Endothelial cell of umbilical vein (primary cell): ENCODE measurements around the gene CELA3A. TPM values are rescaled to one million over a fixed set of nuclear protein-coding genes. Genes with fewer than 3 reads are reported as not detected.

Experiments
- BruUV-seq: library from RNA; stranded (reverse); fragments of 400-500 nt; replicated peaks from 2 replicates; lab custom pipeline; 2021; lab: Mats Ljungman, UMichigan
- CTCF ChIA-PET: fragments of 300-600, 350-600 bp; sonication (Branson Sonifier 250); formaldehyde crosslinking; loops from one replicate; lab custom pipeline; 2021; ENCODE audit warnings: antibody characterized with exemption, inconsistent platforms; lab: Charles Lee
- POLR2A ChIA-PET: fragments of 300-600, 350-600 bp; sonication (Branson Sonifier 250); formaldehyde crosslinking; loops from one replicate; lab custom pipeline; 2021; ENCODE audit warnings: antibody characterized with exemption, inconsistent platforms; lab: Charles Lee
- DNase-seq: peaks from one replicate; pipeline ENCODE4 v3.0.0-alpha.2; 2011; ENCODE audit warnings: low read depth, low spot score
- FAIRE-seq: peaks from 2 replicates; lab custom pipeline; 2011; peaks lifted over from hg19 to GRCh38; lab: Jason Lieb, UNC
- H2AFZ ChIP-seq: 2 replicates; pipeline ENCODE4 v1.6.0; 2012; ENCODE audit warnings: low read depth, low read length, control low read depth, inconsistent platforms
- H3K27ac ChIP-seq: 2 replicates; pipeline ENCODE4 v1.5.1; 2011; ENCODE audit warnings: low read depth, mild to moderate bottlenecking, control low read depth, low read length, moderate library complexity; ENCODE audit not compliant: insufficient read depth
- H3K27me3 ChIP-seq, 2 experiments: 2 replicates each; pipeline versions ENCODE4 v1.6.0 to v1.6.1; 2011; ENCODE audit warnings: low read length in 2 of 2, mixed read lengths in 1 of 2; ENCODE audit not compliant: control insufficient read depth in 2 of 2, insufficient read depth in 2 of 2
- H3K36me3 ChIP-seq, 2 experiments: 2 replicates in 1 of 2; 3 replicates in 1 of 2; pipeline ENCODE4 v1.5.1; 2011; ENCODE audit warnings: low read length in 2 of 2, mild to moderate bottlenecking in 1 of 2, moderate library complexity in 1 of 2; ENCODE audit not compliant: control insufficient read depth in 2 of 2, insufficient read depth in 2 of 2; ENCODE audit errors: extremely low read depth in 1 of 2
- H3K4me1 ChIP-seq: 3 replicates; pipeline ENCODE4 v1.5.1; 2011; ENCODE audit warnings: mild to moderate bottlenecking, low read length; ENCODE audit not compliant: control insufficient read depth, insufficient read depth; ENCODE audit errors: extremely low read depth
- H3K4me2 ChIP-seq: 2 replicates; pipeline ENCODE4 v1.6.1; 2011; ENCODE audit warnings: low read length, control low read depth, mixed read lengths; ENCODE audit not compliant: insufficient read depth
- H3K4me3 ChIP-seq, 3 experiments: fragments of 200-600 bp in 1 of 3; sonication (generic), shearing (Covaris generic) in 1 of 3; replicated peaks in 1 of 3; 2 replicates each; pipeline ENCODE4 v1.5.1; 2011 to 2016; ENCODE audit warnings: control low read depth in 3 of 3, low read length in 3 of 3, mild to moderate bottlenecking in 2 of 3, inconsistent platforms in 1 of 3, low read depth in 1 of 3, moderate library complexity in 1 of 3; ENCODE audit not compliant: insufficient read depth in 1 of 3
- H3K79me2 ChIP-seq: 2 replicates; pipeline ENCODE4 v1.6.0; 2012; ENCODE audit warnings: low read length, inconsistent platforms; ENCODE audit not compliant: control insufficient read depth, insufficient read depth
- H3K9ac ChIP-seq: replicated peaks from 2 replicates; pipeline ENCODE3; 2011; ENCODE audit warnings: low read length, control low read depth; ENCODE audit not compliant: insufficient read depth; ENCODE audit errors: extremely low read depth
- H3K9me1 ChIP-seq: replicated peaks from 3 replicates; pipeline ENCODE4 v1.6.0; 2011; ENCODE audit warnings: mild to moderate bottlenecking, low read length; ENCODE audit not compliant: control insufficient read depth, insufficient read depth; ENCODE audit errors: extremely low read depth
- H3K9me3 ChIP-seq: replicated peaks from 2 replicates; pipeline ENCODE4 v1.5.1; 2012; ENCODE audit warnings: low read length, inconsistent platforms; ENCODE audit not compliant: control insufficient read depth, insufficient read depth
- H4K20me1 ChIP-seq: replicated peaks from 2 replicates; pipeline ENCODE3; 2011; ENCODE audit warnings: mild to moderate bottlenecking, low read length; ENCODE audit not compliant: control insufficient read depth, insufficient read depth; ENCODE audit errors: extremely low read depth
- EZH2 ChIP-seq: IDR thresholded peaks from 2 replicates; pipeline ENCODE4 v1.6.1; 2012; ENCODE audit warnings: borderline replicate concordance, low read depth, mild to moderate bottlenecking, moderate library complexity, low read length, inconsistent platforms; ENCODE audit not compliant: severe bottlenecking
- FOS ChIP-seq: IDR thresholded peaks from 2 replicates; pipeline ENCODE4 v1.6.1; 2011; ENCODE audit warnings: mild to moderate bottlenecking, low read length, moderate library complexity, borderline replicate concordance; ENCODE audit not compliant: insufficient read depth
- GATA2 ChIP-seq: IDR thresholded peaks from 2 replicates; pipeline ENCODE4 v1.7.0; 2011; ENCODE audit warnings: low read depth, mild to moderate bottlenecking, moderate library complexity, mixed read lengths, low read length; ENCODE audit not compliant: insufficient read length, insufficient read depth
- JUN ChIP-seq: IDR thresholded peaks from 2 replicates; pipeline ENCODE4 v1.6.1; 2011; ENCODE audit warnings: borderline replicate concordance, low read depth; ENCODE audit not compliant: insufficient read length, insufficient read depth
- POLR2A ChIP-seq: IDR thresholded peaks from 2 replicates; pipeline ENCODE4 v1.6.1; 2012; ENCODE audit warnings: low read depth, mild to moderate bottlenecking, control low read depth, low read length
- POLR2AphosphoS5 ChIP-seq: IDR thresholded peaks from 2 replicates; pipeline ENCODE4 v1.6.1; 2012; ENCODE audit warnings: low read depth, mild to moderate bottlenecking, control low read depth, low read length, moderate library complexity; ENCODE audit not compliant: insufficient read depth
- dilution Hi-C: fragments of 300-500 bp; cut with MboI; formaldehyde crosslinking; loops from one replicate; pipeline ENCODE4 v1.15.0; 2019; ENCODE audit warnings: low sequenced_read_pairs; ENCODE audit not compliant: extremely low pct_ligation_motif_present
- intact Hi-C: fragments of 100-400 bp; cut with micrococcal nuclease; formaldehyde crosslinking; loops from one replicate; pipeline ENCODE4 v1.10.0; 2022
- polyA plus RNA-seq, 4 experiments: library from polyadenylated mRNA; depleted of rRNA in 3 of 4; stranded (reverse) in 3 of 4; unstranded in 1 of 4; fragments of >200 nt; gene quantifications; 2 replicates each; pipeline versions ENCODE4 v1.2.1 to v1.2.3, GENCODE V29; 2011 to 2012; ENCODE audit warnings: missing spikeins in 1 of 4
- total RNA-seq: library from RNA; stranded (reverse); gene quantifications from 2 replicates; pipeline ENCODE4 v1.2.3, GENCODE V29; 2021
- TF ChIP-seq, protein P1 (sequence below), 2 donors: IDR thresholded peaks; 1 replicate in 1 of 2; 2 replicates in 1 of 2; pipeline ENCODE4 v1.5.1; 2011; ENCODE audit warnings: low read length in 2 of 2, mild to moderate bottlenecking in 2 of 2, moderate library complexity in 2 of 2, control low read depth in 1 of 2, inconsistent platforms in 1 of 2, low read depth in 1 of 2; ENCODE audit not compliant: insufficient read depth in 1 of 2; ENCODE audit errors: extremely low read depth in 1 of 2

CELA3A gene
- total and polyA plus RNA-seq, 2 donors (not counting 3 experiments of a cell fraction or from before 2014, with no cell fraction given): not detected

DNA sequence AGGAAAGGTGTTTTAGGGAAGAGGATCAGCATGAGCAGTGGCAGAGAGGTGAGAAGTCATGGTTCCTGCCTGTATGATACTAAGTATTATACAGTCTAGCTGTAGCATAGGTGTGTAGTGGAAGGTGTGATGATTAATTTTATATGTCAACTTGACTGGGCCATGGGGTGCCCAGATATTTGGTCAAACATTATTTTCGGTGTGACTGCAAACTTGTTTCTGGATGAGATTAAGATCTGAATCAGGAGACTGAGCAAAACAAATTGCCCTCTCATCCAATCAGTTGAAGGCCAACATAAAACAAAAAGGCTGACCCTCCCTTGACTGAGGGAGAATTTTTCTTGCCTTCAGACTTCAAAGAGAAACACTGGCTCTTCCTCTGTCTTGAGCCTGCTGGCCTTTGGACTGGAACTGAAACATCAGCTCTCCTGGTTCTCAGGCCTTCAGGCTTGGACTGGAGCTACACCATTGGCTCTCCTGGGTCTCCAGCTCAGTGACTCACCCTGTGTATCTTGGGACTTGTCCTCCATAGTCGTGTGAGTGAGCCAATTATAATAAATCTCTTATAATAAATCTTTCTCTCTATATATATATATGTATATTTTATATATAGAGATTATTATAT, 44.3 kb downstream of the CELA3A start:
- Histone ChIP-seq H3K79me2 (no peaks in the 10 kb centered on the region), H4K20me1 (no peaks in the 10 kb centered on the region), H3K4me2 (no peak overlapping the region), H3K4me3 (no peak overlapping the region), H3K27me3 (no peaks in the 10 kb centered on the region), H3K9ac (no peak overlapping the region), H3K9me1 (no peaks in the 10 kb centered on the region), H3K9me3 (no peaks in the 10 kb centered on the region), H3K27ac (no peak overlapping the region), H3K36me3 (no peaks in the 10 kb centered on the region), H3K4me1 (no peaks in the 10 kb centered on the region), H2AFZ (no peak overlapping the region)
- dilution Hi-C loops: no loop called here
- intact Hi-C loops: no loop called here
- TF ChIP-seq POLR2A (no peak), POLR2AphosphoS5 (no peak), EZH2 (no peak), GATA2 (no peak), FOS (no peak), JUN (no peak)
- TF ChIP-seq, protein P1, sequence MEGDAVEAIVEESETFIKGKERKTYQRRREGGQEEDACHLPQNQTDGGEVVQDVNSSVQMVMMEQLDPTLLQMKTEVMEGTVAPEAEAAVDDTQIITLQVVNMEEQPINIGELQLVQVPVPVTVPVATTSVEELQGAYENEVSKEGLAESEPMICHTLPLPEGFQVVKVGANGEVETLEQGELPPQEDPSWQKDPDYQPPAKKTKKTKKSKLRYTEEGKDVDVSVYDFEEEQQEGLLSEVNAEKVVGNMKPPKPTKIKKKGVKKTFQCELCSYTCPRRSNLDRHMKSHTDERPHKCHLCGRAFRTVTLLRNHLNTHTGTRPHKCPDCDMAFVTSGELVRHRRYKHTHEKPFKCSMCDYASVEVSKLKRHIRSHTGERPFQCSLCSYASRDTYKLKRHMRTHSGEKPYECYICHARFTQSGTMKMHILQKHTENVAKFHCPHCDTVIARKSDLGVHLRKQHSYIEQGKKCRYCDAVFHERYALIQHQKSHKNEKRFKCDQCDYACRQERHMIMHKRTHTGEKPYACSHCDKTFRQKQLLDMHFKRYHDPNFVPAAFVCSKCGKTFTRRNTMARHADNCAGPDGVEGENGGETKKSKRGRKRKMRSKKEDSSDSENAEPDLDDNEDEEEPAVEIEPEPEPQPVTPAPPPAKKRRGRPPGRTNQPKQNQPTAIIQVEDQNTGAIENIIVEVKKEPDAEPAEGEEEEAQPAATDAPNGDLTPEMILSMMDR (IDR thresholded peaks at IDR 0.05; ENCODE audit: extremely low read depth in 1 of 2, insufficient read depth in 1 of 2, low read depth in 1 of 2, low read length in 2 of 2): no peak
- POLR2A ChIA-PET: no interaction called here
- FAIRE-seq: no peak
- BruUV-seq: no TSS peak
- CTCF ChIA-PET: interaction anchor here (0.7 kb wide), 1 partner anchor 21 kb away, joined by 3 read pairs; no protein-coding TSS in a partner anchor
- no peak for DNase-seq
